WTC11 (cell line): ENCODE results near the gene SLC35F2. TPM values are rescaled to one million over a fixed set of nuclear protein-coding genes. Genes with fewer than 3 reads are reported as not detected.

Experiments
- ATAC-seq: fragments of 200-7000 bp; cut with Tn5 transposase; 2 replicates; pipeline ENCODE4 v1.10.0; 2021; ENCODE audit warnings: mild to moderate bottlenecking, moderate library complexity
- CTCF ChIA-PET: fragments of 300-600 bp; sonication (Branson Sonifier 250); formaldehyde crosslinking; loops from one replicate; lab custom pipeline; 2021; ENCODE audit warnings: antibody characterized with exemption; lab: Charles Lee
- POLR2A ChIA-PET: fragments of 350-600 bp; sonication (Branson Sonifier 250); formaldehyde crosslinking; loops from one replicate; lab custom pipeline; 2021; ENCODE audit warnings: antibody characterized with exemption; lab: Charles Lee
- DNase-seq: peaks from one replicate; pipeline ENCODE4 v3.0.0; 2021; ENCODE audit warnings: low spot score
- H3K27ac Mint-ChIP-seq: 2 replicates; pipeline ENCODE4 v1.8.0; 2021; ENCODE audit warnings: mixed read lengths
- H3K27me3 Mint-ChIP-seq: 2 replicates; pipeline ENCODE4 v1.8.0; 2021; ENCODE audit warnings: low read depth, mild to moderate bottlenecking, moderate library complexity, mixed read lengths
- H3K36me3 Mint-ChIP-seq: 2 replicates; pipeline ENCODE4 v1.8.0; 2021; ENCODE audit warnings: mixed read lengths
- H3K4me1 Mint-ChIP-seq: 2 replicates; pipeline ENCODE4 v1.8.0; 2022; ENCODE audit warnings: mixed read lengths
- H3K4me3 Mint-ChIP-seq: 2 replicates; pipeline ENCODE4 v1.8.0; 2021; ENCODE audit warnings: mild to moderate bottlenecking, moderate library complexity, mixed read lengths
- H3K9me3 Mint-ChIP-seq: 2 replicates; pipeline ENCODE4 v1.8.0; 2021; ENCODE audit warnings: mixed read lengths
- FOXK1 ChIP-seq: sonication (generic); formaldehyde crosslinking; IDR thresholded peaks from 2 replicates; pipeline ENCODE4 v1.8.0; 2022; ENCODE audit warnings: mild to moderate bottlenecking, moderate library complexity, missing genetic modification reagents
- GABPB1 ChIP-seq: sonication (generic); formaldehyde crosslinking; IDR thresholded peaks from 2 replicates; pipeline ENCODE4 v1.8.1; 2023; ENCODE audit warnings: mild to moderate bottlenecking, missing genetic modification reagents
- GRHL2 ChIP-seq: fragments of 250-450 bp; sonication (Bioruptor Pico); IDR thresholded peaks from 2 replicates; pipeline ENCODE4 v1.8.0; 2022; ENCODE audit warnings: mild to moderate bottlenecking, moderate library complexity; ENCODE audit not compliant: insufficient replicate concordance, severe bottlenecking
- GTF2I ChIP-seq: fragments of 250-450 bp; sonication (Bioruptor Pico); conservative IDR thresholded peaks from 2 replicates; pipeline ENCODE4 v1.4.0; 2021; ENCODE audit warnings: mild to moderate bottlenecking
- JAZF1 ChIP-seq: fragments of 250-450 bp; sonication (Bioruptor Pico); IDR thresholded peaks from 2 replicates; pipeline ENCODE4 v1.9.0; 2021; ENCODE audit warnings: moderate library complexity, mild to moderate bottlenecking, inconsistent platforms
- NFE2L1 ChIP-seq: sonication (generic); formaldehyde crosslinking; IDR thresholded peaks from 2 replicates; pipeline ENCODE4 v1.8.1; 2023; ENCODE audit warnings: missing genetic modification reagents
- NFYB ChIP-seq: sonication (generic); formaldehyde crosslinking; conservative IDR thresholded peaks from 2 replicates; pipeline ENCODE4 v1.8.0; 2022; ENCODE audit warnings: low read depth, missing genetic modification reagents
- NR2C2 ChIP-seq: sonication (generic); formaldehyde crosslinking; IDR thresholded peaks from 2 replicates; pipeline ENCODE4 v1.8.0; 2022; ENCODE audit warnings: mild to moderate bottlenecking, missing genetic modification reagents
- TP53 ChIP-seq: sonication (generic); formaldehyde crosslinking; IDR thresholded peaks from 2 replicates; pipeline ENCODE4 v1.8.1; 2023; ENCODE audit warnings: mild to moderate bottlenecking, missing genetic modification reagents
- ZBTB21 ChIP-seq: sonication (generic); formaldehyde crosslinking; IDR thresholded peaks from 2 replicates; pipeline ENCODE4 v1.8.1; 2023; ENCODE audit warnings: mild to moderate bottlenecking, missing genetic modification reagents, borderline replicate concordance
- ZNF396 ChIP-seq: fragments of 250-450 bp; sonication (Bioruptor Pico); IDR thresholded peaks from 2 replicates; pipeline ENCODE4 v1.8.0; 2021; ENCODE audit warnings: mild to moderate bottlenecking, moderate library complexity, borderline replicate concordance
- total RNA-seq: library from RNA; stranded (reverse); gene quantifications from 3 replicates; pipeline ENCODE4 v1.2.3, GENCODE V29; 2021
- TF ChIP-seq, protein P1 (sequence below): sonication (generic); formaldehyde crosslinking; conservative IDR thresholded peaks from 2 replicates; pipeline ENCODE4 v1.8.1; 2022; ENCODE audit warnings: mild to moderate bottlenecking, missing genetic modification reagents
- TF ChIP-seq, protein P2 (sequence below): fragments of 250-450 bp; sonication (Bioruptor Pico); IDR thresholded peaks from 2 replicates; pipeline ENCODE4 v1.9.0; 2021; ENCODE audit warnings: mild to moderate bottlenecking, borderline replicate concordance
- TF ChIP-seq, protein P3 (sequence below): fragments of 250-450 bp; sonication (Bioruptor Pico); IDR thresholded peaks from 2 replicates; pipeline ENCODE4 v1.9.0; 2021; ENCODE audit warnings: mild to moderate bottlenecking
- TF ChIP-seq, protein P4 (sequence below): sonication (generic); formaldehyde crosslinking; IDR thresholded peaks from 2 replicates; pipeline ENCODE4 v1.8.1; 2023; ENCODE audit warnings: mild to moderate bottlenecking, missing genetic modification reagents, borderline replicate concordance
- TF ChIP-seq, protein P5 (sequence below): sonication (generic); formaldehyde crosslinking; IDR thresholded peaks from 2 replicates; pipeline ENCODE4 v1.8.0; 2022; ENCODE audit warnings: mild to moderate bottlenecking, missing genetic modification reagents
- TF ChIP-seq, protein P6 (sequence below): sonication (generic); formaldehyde crosslinking; IDR thresholded peaks from 2 replicates; pipeline ENCODE4 v1.8.0; 2023; ENCODE audit warnings: missing genetic modification reagents, mild to moderate bottlenecking, borderline replicate concordance

The SLC35F2 gene
- total RNA-seq, 1 experiment from 2014 or later: 27.1 TPM

DNA sequence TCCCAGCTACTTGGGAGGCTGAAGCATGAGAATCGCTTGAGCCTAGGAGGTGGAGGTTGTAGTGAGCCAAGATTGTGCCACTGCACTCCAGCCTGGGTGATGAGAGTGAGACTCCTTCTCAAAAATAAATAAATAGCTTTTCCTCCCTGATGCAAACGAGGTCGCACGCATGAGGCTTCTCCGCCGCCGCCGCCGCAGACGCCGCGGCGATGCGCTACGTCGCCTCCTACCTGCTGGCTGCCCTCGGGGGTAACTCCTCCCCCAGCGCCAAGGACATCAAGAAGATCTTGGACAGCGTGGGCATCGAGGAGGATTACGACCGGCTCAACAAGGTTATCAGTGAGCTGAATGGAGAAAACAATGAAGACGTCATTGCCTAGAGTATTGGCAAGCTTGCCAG is 49.6 kb upstream of the SLC35F2 start:
- Mint-ChIP-seq H3K27ac (no peak overlapping the region), H3K36me3 (no peaks in the 10 kb centered on the region), H3K4me3 (no peak overlapping the region), H3K9me3 (peaks cover 7% of the 10 kb centered on the region)
- CTCF ChIA-PET: interaction anchor here (2.0 kb wide), 1 partner anchor 9 kb away, joined by 15 read pairs; no protein-coding TSS in a partner anchor
- ATAC-seq (no peak), DNase-seq (no peak)
- TF ChIP-seq, protein P1, sequence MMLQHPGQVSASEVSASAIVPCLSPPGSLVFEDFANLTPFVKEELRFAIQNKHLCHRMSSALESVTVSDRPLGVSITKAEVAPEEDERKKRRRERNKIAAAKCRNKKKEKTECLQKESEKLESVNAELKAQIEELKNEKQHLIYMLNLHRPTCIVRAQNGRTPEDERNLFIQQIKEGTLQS (CRISPR knock-in tag): no peak
- TF ChIP-seq, protein P2, sequence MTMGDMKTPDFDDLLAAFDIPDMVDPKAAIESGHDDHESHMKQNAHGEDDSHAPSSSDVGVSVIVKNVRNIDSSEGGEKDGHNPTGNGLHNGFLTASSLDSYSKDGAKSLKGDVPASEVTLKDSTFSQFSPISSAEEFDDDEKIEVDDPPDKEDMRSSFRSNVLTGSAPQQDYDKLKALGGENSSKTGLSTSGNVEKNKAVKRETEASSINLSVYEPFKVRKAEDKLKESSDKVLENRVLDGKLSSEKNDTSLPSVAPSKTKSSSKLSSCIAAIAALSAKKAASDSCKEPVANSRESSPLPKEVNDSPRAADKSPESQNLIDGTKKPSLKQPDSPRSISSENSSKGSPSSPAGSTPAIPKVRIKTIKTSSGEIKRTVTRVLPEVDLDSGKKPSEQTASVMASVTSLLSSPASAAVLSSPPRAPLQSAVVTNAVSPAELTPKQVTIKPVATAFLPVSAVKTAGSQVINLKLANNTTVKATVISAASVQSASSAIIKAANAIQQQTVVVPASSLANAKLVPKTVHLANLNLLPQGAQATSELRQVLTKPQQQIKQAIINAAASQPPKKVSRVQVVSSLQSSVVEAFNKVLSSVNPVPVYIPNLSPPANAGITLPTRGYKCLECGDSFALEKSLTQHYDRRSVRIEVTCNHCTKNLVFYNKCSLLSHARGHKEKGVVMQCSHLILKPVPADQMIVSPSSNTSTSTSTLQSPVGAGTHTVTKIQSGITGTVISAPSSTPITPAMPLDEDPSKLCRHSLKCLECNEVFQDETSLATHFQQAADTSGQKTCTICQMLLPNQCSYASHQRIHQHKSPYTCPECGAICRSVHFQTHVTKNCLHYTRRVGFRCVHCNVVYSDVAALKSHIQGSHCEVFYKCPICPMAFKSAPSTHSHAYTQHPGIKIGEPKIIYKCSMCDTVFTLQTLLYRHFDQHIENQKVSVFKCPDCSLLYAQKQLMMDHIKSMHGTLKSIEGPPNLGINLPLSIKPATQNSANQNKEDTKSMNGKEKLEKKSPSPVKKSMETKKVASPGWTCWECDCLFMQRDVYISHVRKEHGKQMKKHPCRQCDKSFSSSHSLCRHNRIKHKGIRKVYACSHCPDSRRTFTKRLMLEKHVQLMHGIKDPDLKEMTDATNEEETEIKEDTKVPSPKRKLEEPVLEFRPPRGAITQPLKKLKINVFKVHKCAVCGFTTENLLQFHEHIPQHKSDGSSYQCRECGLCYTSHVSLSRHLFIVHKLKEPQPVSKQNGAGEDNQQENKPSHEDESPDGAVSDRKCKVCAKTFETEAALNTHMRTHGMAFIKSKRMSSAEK (CRISPR knock-in tag): no peak
- TF ChIP-seq, protein P3, sequence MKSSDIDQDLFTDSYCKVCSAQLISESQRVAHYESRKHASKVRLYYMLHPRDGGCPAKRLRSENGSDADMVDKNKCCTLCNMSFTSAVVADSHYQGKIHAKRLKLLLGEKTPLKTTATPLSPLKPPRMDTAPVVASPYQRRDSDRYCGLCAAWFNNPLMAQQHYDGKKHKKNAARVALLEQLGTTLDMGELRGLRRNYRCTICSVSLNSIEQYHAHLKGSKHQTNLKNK (CRISPR knock-in tag): no peak
- TF ChIP-seq NFYB (CRISPR knock-in tag) (no peak), GRHL2 (CRISPR knock-in tag) (no peak), ZBTB21 (CRISPR knock-in tag) (no peak), FOXK1 (CRISPR knock-in tag) (no peak), JAZF1 (CRISPR knock-in tag) (no peak), NR2C2 (CRISPR knock-in tag) (no peak), ZNF396 (CRISPR knock-in tag) (no peak)
- TF ChIP-seq, protein P4, sequence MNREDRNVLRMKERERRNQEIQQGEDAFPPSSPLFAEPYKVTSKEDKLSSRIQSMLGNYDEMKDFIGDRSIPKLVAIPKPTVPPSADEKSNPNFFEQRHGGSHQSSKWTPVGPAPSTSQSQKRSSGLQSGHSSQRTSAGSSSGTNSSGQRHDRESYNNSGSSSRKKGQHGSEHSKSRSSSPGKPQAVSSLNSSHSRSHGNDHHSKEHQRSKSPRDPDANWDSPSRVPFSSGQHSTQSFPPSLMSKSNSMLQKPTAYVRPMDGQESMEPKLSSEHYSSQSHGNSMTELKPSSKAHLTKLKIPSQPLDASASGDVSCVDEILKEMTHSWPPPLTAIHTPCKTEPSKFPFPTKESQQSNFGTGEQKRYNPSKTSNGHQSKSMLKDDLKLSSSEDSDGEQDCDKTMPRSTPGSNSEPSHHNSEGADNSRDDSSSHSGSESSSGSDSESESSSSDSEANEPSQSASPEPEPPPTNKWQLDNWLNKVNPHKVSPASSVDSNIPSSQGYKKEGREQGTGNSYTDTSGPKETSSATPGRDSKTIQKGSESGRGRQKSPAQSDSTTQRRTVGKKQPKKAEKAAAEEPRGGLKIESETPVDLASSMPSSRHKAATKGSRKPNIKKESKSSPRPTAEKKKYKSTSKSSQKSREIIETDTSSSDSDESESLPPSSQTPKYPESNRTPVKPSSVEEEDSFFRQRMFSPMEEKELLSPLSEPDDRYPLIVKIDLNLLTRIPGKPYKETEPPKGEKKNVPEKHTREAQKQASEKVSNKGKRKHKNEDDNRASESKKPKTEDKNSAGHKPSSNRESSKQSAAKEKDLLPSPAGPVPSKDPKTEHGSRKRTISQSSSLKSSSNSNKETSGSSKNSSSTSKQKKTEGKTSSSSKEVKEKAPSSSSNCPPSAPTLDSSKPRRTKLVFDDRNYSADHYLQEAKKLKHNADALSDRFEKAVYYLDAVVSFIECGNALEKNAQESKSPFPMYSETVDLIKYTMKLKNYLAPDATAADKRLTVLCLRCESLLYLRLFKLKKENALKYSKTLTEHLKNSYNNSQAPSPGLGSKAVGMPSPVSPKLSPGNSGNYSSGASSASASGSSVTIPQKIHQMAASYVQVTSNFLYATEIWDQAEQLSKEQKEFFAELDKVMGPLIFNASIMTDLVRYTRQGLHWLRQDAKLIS (CRISPR knock-in tag): no peak
- TF ChIP-seq, protein P5, sequence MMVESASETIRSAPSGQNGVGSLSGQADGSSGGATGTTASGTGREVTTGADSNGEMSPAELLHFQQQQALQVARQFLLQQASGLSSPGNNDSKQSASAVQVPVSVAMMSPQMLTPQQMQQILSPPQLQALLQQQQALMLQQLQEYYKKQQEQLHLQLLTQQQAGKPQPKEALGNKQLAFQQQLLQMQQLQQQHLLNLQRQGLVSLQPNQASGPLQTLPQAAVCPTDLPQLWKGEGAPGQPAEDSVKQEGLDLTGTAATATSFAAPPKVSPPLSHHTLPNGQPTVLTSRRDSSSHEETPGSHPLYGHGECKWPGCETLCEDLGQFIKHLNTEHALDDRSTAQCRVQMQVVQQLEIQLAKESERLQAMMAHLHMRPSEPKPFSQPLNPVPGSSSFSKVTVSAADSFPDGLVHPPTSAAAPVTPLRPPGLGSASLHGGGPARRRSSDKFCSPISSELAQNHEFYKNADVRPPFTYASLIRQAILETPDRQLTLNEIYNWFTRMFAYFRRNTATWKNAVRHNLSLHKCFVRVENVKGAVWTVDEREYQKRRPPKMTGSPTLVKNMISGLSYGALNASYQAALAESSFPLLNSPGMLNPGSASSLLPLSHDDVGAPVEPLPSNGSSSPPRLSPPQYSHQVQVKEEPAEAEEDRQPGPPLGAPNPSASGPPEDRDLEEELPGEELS (CRISPR knock-in tag): no peak
- TF ChIP-seq, all 79 proteins: peak for 0
- peaks cover 6% of the 10 kb centered on the region; the same call in 1 of the 2 replicates for H3K4me1 Mint-ChIP-seq
- H3K27me3 Mint-ChIP-seq: no peaks in the 10 kb centered on the region
- POLR2A ChIA-PET: interaction anchor here (0.5 to 0.6 kb wide), 2 partner anchors 19 to 1014 kb away, joined by 3 read pairs; no protein-coding TSS in a partner anchor

DNA sequence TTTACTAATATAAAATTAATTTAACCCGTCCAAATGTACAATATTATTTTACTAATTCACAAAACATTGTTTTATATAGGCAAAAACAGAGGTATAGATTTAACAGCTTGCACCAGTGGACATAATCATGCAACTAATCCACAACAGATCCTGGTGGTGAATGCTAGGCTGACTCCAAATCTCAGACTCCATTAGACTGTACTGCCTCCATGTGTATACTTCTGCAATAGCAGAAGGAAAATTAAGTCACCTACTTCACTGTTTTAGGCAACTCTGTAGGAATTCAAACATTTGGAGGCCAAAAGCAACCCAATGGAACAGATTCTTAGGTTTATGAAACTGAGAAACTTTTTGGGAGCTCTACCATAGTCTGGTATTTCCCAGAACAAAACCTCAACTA is 39.7 kb upstream of the SLC35F2 start:
- ATAC-seq: peak; percentile 85
- DNase-seq: no peak
- no peak overlapping the region for H3K27ac Mint-ChIP-seq
- ChIA-PET CTCF (interaction anchor here (1.9 kb wide), 1 partner anchor 19 kb away, joined by 5 read pairs; no protein-coding TSS in a partner anchor), POLR2A (no interaction called here)
- no peaks in the 10 kb centered on the region for H3K9me3 Mint-ChIP-seq
- no peaks in the 10 kb centered on the region for H3K27me3 Mint-ChIP-seq
- no peaks in the 10 kb centered on the region for H3K36me3 Mint-ChIP-seq
- H3K4me3 Mint-ChIP-seq: no peak overlapping the region
- H3K4me1 Mint-ChIP-seq: no peaks in the 10 kb centered on the region
- TF ChIP-seq GTF2I (no peak), TP53 (no peak), NFE2L1 (no peak), GABPB1 (CRISPR knock-in tag) (no peak), JAZF1 (CRISPR knock-in tag) (no peak)
- TF ChIP-seq, protein P5 (CRISPR knock-in tag): no peak
- TF ChIP-seq, protein P6, sequence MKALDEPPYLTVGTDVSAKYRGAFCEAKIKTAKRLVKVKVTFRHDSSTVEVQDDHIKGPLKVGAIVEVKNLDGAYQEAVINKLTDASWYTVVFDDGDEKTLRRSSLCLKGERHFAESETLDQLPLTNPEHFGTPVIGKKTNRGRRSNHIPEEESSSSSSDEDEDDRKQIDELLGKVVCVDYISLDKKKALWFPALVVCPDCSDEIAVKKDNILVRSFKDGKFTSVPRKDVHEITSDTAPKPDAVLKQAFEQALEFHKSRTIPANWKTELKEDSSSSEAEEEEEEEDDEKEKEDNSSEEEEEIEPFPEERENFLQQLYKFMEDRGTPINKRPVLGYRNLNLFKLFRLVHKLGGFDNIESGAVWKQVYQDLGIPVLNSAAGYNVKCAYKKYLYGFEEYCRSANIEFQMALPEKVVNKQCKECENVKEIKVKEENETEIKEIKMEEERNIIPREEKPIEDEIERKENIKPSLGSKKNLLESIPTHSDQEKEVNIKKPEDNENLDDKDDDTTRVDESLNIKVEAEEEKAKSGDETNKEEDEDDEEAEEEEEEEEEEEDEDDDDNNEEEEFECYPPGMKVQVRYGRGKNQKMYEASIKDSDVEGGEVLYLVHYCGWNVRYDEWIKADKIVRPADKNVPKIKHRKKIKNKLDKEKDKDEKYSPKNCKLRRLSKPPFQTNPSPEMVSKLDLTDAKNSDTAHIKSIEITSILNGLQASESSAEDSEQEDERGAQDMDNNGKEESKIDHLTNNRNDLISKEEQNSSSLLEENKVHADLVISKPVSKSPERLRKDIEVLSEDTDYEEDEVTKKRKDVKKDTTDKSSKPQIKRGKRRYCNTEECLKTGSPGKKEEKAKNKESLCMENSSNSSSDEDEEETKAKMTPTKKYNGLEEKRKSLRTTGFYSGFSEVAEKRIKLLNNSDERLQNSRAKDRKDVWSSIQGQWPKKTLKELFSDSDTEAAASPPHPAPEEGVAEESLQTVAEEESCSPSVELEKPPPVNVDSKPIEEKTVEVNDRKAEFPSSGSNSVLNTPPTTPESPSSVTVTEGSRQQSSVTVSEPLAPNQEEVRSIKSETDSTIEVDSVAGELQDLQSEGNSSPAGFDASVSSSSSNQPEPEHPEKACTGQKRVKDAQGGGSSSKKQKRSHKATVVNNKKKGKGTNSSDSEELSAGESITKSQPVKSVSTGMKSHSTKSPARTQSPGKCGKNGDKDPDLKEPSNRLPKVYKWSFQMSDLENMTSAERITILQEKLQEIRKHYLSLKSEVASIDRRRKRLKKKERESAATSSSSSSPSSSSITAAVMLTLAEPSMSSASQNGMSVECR (CRISPR knock-in tag): no peak
